HG03196 (cell line): Measurements from ENCODE around the gene ANO3.
"Not testable (repeated sequence)": the region's sequence is repeated elsewhere in the genome, so short reads cannot be mapped to it uniquely, and the experiment has no call there.

ENCODE experiments used
- ATAC-seq: cut with Tn5 transposase; IDR thresholded peaks from one replicate; pipeline ENCODE4 v1.9.1; 2021; ENCODE audit not compliant: unreplicated experiment

ANO3 gene

GRCh38 chr11:26571861-26572654 is 240.1 kb downstream of the ANO3 start, which contains the start of gene MUC15:
Gene MUC15 (minus strand): TSS chr11:26572263. CDS start chr11:26567094, 5,169 bp downstream.
- no peak for ATAC-seq

DNA sequence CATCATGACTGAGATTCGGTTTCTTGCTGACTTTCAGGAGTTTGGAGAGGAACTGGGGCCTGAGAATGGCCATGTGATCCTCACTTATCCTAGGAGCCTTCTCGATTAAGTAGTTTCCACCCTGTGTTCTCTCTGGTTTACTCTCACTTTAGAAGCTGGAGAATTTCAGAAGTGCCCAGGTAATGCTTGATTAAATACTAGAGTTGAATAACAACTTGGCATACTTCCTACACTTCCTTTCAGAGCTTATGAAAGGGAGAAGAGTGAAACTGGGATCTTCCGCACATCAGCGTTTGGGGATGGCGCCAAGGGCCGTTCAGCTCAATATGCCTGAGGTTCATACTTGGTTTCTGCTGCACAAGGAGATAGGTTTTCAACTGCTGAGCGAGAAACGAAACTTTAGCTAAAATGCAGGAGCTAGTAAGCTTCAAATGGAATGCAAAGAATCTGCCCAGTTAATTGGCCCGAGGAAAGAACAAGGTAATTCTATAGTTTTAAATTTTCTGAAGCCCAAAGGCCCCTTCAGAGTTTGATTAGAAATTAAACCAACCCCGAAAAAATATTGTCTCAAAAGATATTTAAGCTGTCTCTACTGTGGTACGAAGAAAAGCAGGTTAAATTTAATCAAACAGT is 241.0 kb downstream of the ANO3 start:
- no peak for ATAC-seq

DNA sequence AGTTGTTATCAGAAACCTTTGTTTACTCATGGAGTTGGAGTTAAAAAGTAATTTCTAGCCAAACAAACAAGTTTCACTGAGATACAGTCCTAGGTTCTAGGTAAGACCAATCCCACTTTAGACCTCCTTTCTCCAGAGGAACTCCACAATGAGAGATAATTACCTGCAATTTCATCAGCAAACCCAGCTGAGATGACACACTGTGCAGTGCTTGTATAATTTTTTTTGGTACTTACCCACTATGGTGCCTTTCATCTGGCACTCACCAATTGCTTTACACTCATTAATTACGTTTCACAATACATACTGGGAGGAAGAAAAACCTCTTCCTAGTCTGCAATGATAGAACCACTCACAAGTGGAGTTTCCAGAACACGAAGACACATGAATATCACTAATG is 242.0 kb downstream of the ANO3 start:
- ATAC-seq, result no peak

GRCh38 chr11:26575946-26576345 is 244.0 kb downstream of the ANO3 start:
- no peak for ATAC-seq

GRCh38 chr11:26578998-26579661 is 247.2 kb downstream of the ANO3 start:
- ATAC-seq, result no peak

DNA sequence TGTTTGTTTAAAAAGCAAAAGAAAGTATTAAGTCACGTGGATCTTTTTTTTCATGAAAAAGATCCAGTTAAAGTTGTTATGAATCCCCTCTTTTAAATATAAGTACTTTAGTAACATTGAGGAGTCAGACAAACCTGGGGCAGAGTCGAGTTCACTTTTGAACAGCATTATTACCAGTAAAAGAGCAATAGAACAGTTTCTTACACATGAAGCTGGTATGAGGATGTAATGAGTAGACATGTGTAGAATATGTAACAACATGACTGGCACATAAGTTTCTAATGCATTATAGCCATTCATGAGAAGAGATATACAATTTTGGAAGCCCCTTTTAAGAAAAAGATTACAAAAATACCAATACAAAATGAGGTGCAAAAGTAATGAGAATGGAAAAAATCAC is 247.8 kb downstream of the ANO3 start:
- no peak for ATAC-seq

DNA sequence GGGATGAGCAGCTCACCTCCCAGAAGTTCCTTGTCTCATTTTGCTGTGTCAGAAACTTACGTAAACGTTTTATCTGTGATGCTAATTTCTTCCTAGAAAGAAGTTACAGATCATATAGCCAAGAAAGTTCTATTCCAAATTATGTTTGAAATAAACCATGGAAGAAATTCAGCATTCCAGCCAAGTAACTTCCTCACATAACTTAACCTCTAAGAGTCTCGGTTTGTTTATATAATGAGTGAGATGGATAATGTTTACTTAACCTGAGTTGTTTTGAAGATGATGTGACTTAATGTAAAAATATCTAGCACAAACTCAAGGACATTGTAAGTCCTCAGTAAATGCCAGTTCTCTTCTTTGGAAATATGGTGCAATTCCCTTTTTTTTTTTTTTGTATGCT is 249.0 kb downstream of the ANO3 start:
- no peak for ATAC-seq

DNA sequence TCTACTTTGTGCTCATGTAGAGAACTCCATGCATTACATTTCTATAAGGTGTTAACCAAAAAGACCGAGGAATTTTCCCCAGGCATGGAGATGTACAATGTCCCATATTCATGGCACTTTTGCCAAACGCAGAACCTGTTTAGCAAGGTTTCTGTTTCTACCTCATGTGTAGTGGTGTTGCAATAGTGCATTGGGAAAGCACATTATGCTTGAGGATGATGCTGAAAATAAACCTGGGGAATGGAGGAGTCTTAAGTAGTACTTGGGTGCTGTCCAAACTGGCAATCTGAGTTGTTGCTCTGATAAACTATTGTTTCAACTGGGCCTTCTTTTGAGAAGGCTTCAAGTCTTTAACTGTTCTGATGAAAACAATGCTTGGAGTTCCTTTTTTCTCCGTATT is 251.6 kb downstream of the ANO3 start:
- ATAC-seq, result no peak

- ATAC-seq, result no peak
Observed at GRCh38 chr11:26584818-26585217, 252.9 kb downstream of the ANO3 start.

- no peak for ATAC-seq
Observed at GRCh38 chr11:26587073-26587472, 255.1 kb downstream of the ANO3 start.

DNA sequence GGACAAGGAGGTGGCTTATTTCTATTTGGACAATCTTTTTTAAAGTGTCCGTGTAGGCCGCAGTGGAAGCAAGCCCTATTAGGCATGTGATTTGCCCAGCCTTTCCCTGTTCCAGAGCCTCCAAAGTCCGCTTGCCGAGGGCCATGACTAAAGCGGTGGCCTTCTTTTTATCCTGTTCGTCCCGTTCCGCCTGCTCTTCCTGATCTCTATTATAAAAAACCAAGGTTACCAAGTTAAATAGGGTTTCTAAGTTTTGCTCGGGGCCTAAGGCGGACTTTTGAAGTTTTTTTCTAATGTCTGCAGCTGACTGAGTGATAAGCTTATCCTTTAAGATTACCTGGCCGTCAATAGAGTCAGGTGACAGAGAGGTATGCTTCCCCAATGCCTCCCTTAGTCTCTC is 261.8 kb downstream of the ANO3 start:
- ATAC-seq, result no peak

- ATAC-seq, result not testable (repeated sequence)
Observed at GRCh38 chr11:26595207-26595865, 263.4 kb downstream of the ANO3 start.

DNA sequence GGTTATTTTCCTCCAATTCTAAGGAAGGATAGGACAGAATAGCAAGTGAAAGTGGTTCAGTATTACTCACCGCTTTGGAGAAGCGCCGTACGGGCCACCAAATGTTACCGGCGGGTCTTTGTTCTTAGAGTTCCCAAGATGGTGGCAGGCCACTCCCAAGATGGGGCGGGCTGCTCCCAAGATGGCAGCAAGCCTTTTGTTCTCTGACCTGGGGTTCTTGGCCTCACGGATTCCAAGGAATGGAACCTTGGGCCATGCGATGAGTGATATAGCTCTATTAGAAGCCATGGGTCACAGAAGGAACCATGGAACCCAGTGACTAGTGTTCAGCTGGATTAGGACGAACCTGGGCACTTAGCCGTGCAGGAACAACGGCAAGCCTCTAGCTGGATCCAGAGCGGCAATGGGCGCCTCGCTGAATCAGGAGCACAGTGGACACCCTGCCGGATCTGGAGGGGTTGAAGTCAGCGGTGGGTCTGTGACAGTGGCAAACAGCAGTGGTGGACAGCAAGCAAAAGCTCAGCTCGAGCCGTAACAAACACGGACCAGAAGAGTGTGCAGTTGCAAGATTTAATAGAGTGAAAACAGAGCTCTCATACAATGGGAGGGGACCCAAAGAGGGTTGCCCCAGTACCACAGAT is 265.2 kb downstream of the ANO3 start:
- ATAC-seq, result not testable (repeated sequence)

DNA sequence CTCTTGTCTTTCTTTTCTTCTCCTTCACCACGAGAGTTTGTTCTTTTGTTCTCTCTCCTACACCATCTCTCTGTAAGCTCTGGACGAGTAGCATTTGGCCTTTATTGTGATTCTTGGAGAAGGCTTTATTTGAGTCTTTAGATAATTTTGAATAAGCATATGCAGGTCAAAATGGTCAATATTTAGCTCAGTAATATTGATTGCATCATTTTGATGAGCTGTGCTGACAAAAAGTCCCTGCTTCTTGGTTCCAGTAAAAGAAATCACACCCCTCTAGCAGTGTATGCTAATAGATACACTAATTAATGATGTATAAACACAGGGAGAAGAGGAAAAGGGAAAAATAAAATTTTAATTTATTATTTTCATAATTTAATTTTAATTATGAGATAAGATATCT is 266.0 kb downstream of the ANO3 start:
- ATAC-seq, result no peak

DNA sequence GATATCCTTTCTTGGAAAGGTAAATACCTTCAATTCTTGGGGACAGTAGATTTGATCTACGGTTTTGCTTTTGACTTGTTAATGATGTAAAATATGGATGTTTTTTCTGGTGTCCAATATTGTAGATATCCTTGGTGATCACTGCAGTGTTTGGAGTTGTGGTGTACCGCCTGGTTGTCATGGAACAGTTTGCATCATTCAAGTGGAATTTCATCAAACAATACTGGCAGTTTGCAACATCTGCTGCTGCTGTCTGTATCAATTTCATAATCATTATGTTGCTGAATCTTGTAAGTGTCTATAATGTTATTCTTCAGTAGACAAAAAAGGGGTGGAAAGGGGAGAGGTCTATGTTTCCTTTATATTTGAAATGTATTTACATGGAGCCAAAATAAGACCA is 267.5 kb downstream of the ANO3 start:
- no peak for ATAC-seq

DNA sequence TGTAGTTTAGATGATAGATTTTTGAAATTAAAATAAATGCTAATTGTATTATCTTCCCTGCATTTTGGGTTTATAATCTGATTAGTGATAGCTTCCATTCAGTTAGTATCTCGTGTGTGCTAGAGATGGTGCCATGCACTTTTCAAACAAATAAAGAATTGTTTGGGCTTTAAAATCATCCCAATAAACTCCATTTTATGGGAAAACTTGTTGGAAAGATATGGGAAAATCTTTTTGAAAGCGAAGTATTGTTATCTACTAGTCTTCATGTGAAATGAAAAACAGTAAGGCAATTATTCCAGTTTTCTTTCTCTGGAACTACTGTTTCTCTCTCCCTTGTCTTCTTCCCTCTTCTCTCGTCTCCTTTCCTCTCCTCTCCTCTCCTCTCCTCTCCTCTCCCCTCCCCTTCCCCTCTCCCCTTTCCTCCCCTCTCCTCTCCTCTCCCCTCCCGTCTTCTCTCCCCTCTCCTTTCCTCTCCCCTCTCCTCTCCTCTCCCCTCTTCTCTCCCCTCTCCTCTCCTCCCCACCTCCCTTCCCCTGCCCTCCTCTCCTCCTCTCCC is 268.0 kb downstream of the ANO3 start:
- no peak for ATAC-seq

GRCh38 chr11:26607725-26608506 is 276.0 kb downstream of the ANO3 start:
- no peak for ATAC-seq

GRCh38 chr11:26608507-26609146 is 276.7 kb downstream of the ANO3 start:
- ATAC-seq, result no peak

GRCh38 chr11:26613759-26614158 is 281.8 kb downstream of the ANO3 start:
- no peak for ATAC-seq
